K562 (cell line): ENCODE data around the gene C12orf43. TPM values are rescaled to one million over a fixed set of nuclear protein-coding genes. Genes with fewer than 3 reads are reported as not detected.

Source experiments
- ATAC-seq: fragments of 200-7000 bp; cut with Tn5 transposase; 3 replicates; pipeline ENCODE4 v1.9.1; 2020; ENCODE audit warnings: moderate library complexity
- BruUV-seq: library from RNA; stranded (reverse); fragments of 400-500 nt; replicated peaks from 2 replicates; lab custom pipeline; 2021; lab: Mats Ljungman, UMichigan
- CTCF ChIA-PET: fragments of 300-600 bp; formaldehyde crosslinking; extraction: SDS; loops from one replicate; lab custom pipeline; 2021; ENCODE audit warnings: low intra/inter-chr PET ratio; lab: Yijun Ruan, JAX
- POLR2A ChIA-PET: fragments of 300-600, 350-650 bp; sonication (Branson Sonifier 250); formaldehyde crosslinking; extraction: SDS; loops from one replicate; lab custom pipeline; 2021; ENCODE audit warnings: antibody characterized with exemption, inconsistent platforms; lab: Yijun Ruan, JAX
- DNase-seq, 4 experiments: peaks; one replicate each; pipeline versions ENCODE4 v3.0.0 to v3.0.0-alpha.2; 2011 to 2018; ENCODE audit warnings: low spot score in 3 of 4, mixed read lengths in 3 of 4; ENCODE audit errors: extremely low read depth in 1 of 4
- FAIRE-seq: peaks from 2 replicates; lab custom pipeline; 2011; peaks lifted over from hg19 to GRCh38; lab: Jason Lieb, UNC
- H2AFZ ChIP-seq: 2 replicates; pipeline ENCODE4 v1.6.0; 2011; ENCODE audit warnings: low read depth, low read length, control low read depth, inconsistent platforms
- H3K27ac ChIP-seq: fragments of 200-600 bp; 3 replicates; pipeline ENCODE4 v1.8.0; 2011; ENCODE audit warnings: low read depth, mild to moderate bottlenecking, control low read depth, inconsistent platforms, low read length, moderate library complexity, mixed read lengths; ENCODE audit errors: extremely low read depth
- H3K27me3 ChIP-seq, 2 experiments: fragments of 300-600 bp in 1 of 2; 2 replicates in 1 of 2; 3 replicates in 1 of 2; pipeline versions ENCODE4 v1.6.0 to v1.8.0; 2011; ENCODE audit warnings: inconsistent platforms in 2 of 2, low read length in 2 of 2, mild to moderate bottlenecking in 1 of 2, mixed read lengths in 1 of 2, moderate library complexity in 1 of 2; ENCODE audit not compliant: control insufficient read depth in 2 of 2, insufficient read depth in 2 of 2
- H3K36me3 ChIP-seq: fragments of 300-600 bp; 3 replicates; pipeline ENCODE4 v1.8.0; 2011; ENCODE audit warnings: mild to moderate bottlenecking, low read length, inconsistent platforms; ENCODE audit not compliant: control insufficient read depth, insufficient read depth
- H3K4me1 ChIP-seq, 2 experiments: fragments of 200-600 bp in 1 of 2; replicated peaks in 1 of 2; 2 replicates in 1 of 2; 3 replicates in 1 of 2; pipeline versions ENCODE4 v1.5.1 to v1.8.0; 2011; ENCODE audit warnings: inconsistent platforms in 2 of 2, low read length in 2 of 2, mild to moderate bottlenecking in 1 of 2, mixed read lengths in 1 of 2, moderate library complexity in 1 of 2; ENCODE audit not compliant: control insufficient read depth in 2 of 2, insufficient read depth in 2 of 2
- H3K4me2 ChIP-seq: 2 replicates; pipeline ENCODE4 v1.6.1; 2011; ENCODE audit warnings: low read length, control low read depth, inconsistent platforms, mixed read lengths; ENCODE audit not compliant: insufficient read depth
- H3K4me3 ChIP-seq: fragments of 200-600 bp; sonication (generic), shearing (Covaris generic); 2 replicates; pipeline ENCODE4 v1.5.1; 2016; ENCODE audit warnings: control low read depth, inconsistent platforms
- H3K79me2 ChIP-seq: fragments of 200-600 bp; 3 replicates; pipeline ENCODE4 v1.8.0; 2011; ENCODE audit warnings: low read length, inconsistent platforms; ENCODE audit not compliant: control insufficient read depth, insufficient read depth
- H3K9ac ChIP-seq, 2 experiments: 2 replicates each; pipeline versions ENCODE4 v1.6.0 to v1.6.1; 2011; ENCODE audit warnings: low read depth in 2 of 2, low read length in 2 of 2, control low read depth in 1 of 2, inconsistent platforms in 1 of 2, mild to moderate bottlenecking in 1 of 2, mixed read lengths in 1 of 2; ENCODE audit not compliant: insufficient read depth in 1 of 2
- H3K9me1 ChIP-seq: one replicate; pipeline ENCODE4 v1.6.0; 2011; ENCODE audit warnings: inconsistent platforms, mild to moderate bottlenecking, low read length, moderate library complexity; ENCODE audit not compliant: control insufficient read depth, insufficient read depth
- H3K9me3 ChIP-seq: replicated peaks from 2 replicates; pipeline ENCODE4 v1.5.1; 2011; ENCODE audit warnings: low read depth, low read length, inconsistent platforms; ENCODE audit not compliant: control insufficient read depth, insufficient read depth
- H4K20me1 ChIP-seq: replicated peaks from 2 replicates; pipeline ENCODE4 v1.6.1; 2011; ENCODE audit warnings: low read length, inconsistent platforms, mixed read lengths; ENCODE audit not compliant: control insufficient read depth, insufficient read depth
- CBFA2T2 ChIP-seq: fragments of 450-650 bp; conservative IDR thresholded peaks from 2 replicates; pipeline ENCODE4 v1.6.1; 2017; ENCODE audit warnings: mild to moderate bottlenecking
- CBFA2T3 ChIP-seq: fragments of 450-650 bp; IDR thresholded peaks from 2 replicates; pipeline ENCODE4 v1.6.1; 2017
- NCOA2 ChIP-seq, 2 experiments: fragments of 450-650 bp; IDR thresholded peaks; 2 replicates each; pipeline ENCODE4 v1.6.1; 2018; ENCODE audit warnings: mild to moderate bottlenecking in 2 of 2, moderate library complexity in 1 of 2; ENCODE audit not compliant: partially characterized antibody in 2 of 2
- TAL1 ChIP-seq: fragments of 450-650 bp; IDR thresholded peaks from 2 replicates; pipeline ENCODE4 v1.6.1; 2016; ENCODE audit warnings: mild to moderate bottlenecking
- TCF3 ChIP-seq: sonication (generic); formaldehyde crosslinking; IDR thresholded peaks from 2 replicates; pipeline ENCODE4 v1.4.0; 2020; ENCODE audit warnings: mild to moderate bottlenecking, missing genetic modification reagents
- TFE3 ChIP-seq: fragments of 450-650 bp; formaldehyde crosslinking; IDR thresholded peaks from 2 replicates; pipeline ENCODE4 v1.4.0; 2020; ENCODE audit warnings: mild to moderate bottlenecking, mixed read lengths
- XRCC5 ChIP-seq: fragments of 200-400 bp; formaldehyde crosslinking; IDR thresholded peaks from 2 replicates; pipeline ENCODE4 v1.6.1; 2017; ENCODE audit warnings: low read depth, mild to moderate bottlenecking, low read length
- ZNF165 ChIP-seq: fragments of 250-450 bp; sonication (Bioruptor Pico); IDR thresholded peaks from 2 replicates; pipeline ENCODE4 v1.4.0; 2020; ENCODE audit warnings: borderline replicate concordance
- ZNF76 ChIP-seq: fragments of 250-450 bp; sonication (Bioruptor Pico); IDR thresholded peaks from 2 replicates; pipeline ENCODE4 v1.4.0; 2020; ENCODE audit warnings: mild to moderate bottlenecking, moderate library complexity, borderline replicate concordance
- WGBS: fragments of 100-300 bp; shearing (Covaris generic); methylation state at CpG from one replicate; pipeline ENCODE4 v1.1.6; 2016; ENCODE audit warnings: low coverage, mixed read lengths; ENCODE audit not compliant: insufficient coverage; ENCODE audit errors: missing lambda C conversion rate; 5-methylcytosine and 5-hydroxymethylcytosine counted together
- in situ Hi-C: fragments of 300-500 bp; cut with MboI; formaldehyde crosslinking; loops from 4 replicates; pipeline ENCODE4 v1.15.0; 2018; ENCODE audit warnings: inconsistent platforms, mixed read lengths
- intact Hi-C: fragments of 100-400 bp; cut with micrococcal nuclease; formaldehyde crosslinking; loops from 2 replicates; pipeline ENCODE4 v1.14.2; 2022
- polyA plus RNA-seq, 8 experiments: library from polyadenylated mRNA; depleted of rRNA in 4 of 8; stranded (reverse) in 5 of 8; unstranded in 3 of 8; fragments of >200 nt; fragmentation: Nextera tagmentation in 2 of 8; fragmentation: Illumina TruSeq in 1 of 8; extraction: Ambion mirVana in 2 of 8; extraction: Trizol in 1 of 8; gene quantifications; 2 replicates each; pipeline versions ENCODE4 v1.2.1 to v1.2.3, GENCODE V29; 2011 to 2014; ENCODE audit warnings: inconsistent platforms in 1 of 8, missing spikeins in 1 of 8
- total RNA-seq, 7 experiments: library from RNA; depleted of rRNA in 6 of 7; stranded (reverse); fragments of >200 nt in 6 of 7; fragmentation: Illumina TruSeq in 2 of 7; extraction: Trizol in 2 of 7; gene quantifications; 2 replicates each; pipeline versions ENCODE4 v1.2.1 to v1.2.3, GENCODE V29; 2011 to 2021; ENCODE audit warnings: low replicate concordance in 1 of 7
- TF ChIP-seq, protein P1 (sequence below), 2 experiments: fragments of 450-650 bp; conservative IDR thresholded peaks; 2 replicates each; pipeline ENCODE4 v1.6.1; 2017; ENCODE audit warnings: mild to moderate bottlenecking in 2 of 2, moderate library complexity in 2 of 2

The C12orf43 gene
- total and polyA plus RNA-seq, 9 of the 15 experiments (the other 6 are each of a cell fraction or from before 2014, with no cell fraction given) = 4.3 to 22.2 (median 16.8) TPM

DNA sequence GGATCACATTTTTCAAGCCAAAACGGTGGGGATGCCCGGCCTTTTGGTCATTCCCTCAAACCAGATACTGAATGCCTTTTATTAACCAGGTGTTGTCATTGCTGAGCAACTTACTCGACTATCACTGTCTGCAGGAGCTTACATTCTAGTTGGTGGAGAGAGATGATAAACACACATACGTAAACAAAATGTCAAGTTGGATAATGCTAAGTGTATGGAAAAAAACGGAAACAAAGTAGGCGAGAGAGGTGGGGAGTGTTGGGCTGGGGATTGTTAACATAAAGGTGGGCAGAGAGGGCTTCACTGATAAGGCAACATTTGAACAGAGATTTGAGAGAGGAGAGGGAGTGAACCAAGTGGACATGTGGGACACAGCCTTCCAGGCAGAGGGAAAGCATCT lies 4.5 kb downstream of the C12orf43 start:
- POLR2A ChIA-PET = no interaction called here
- Histone ChIP-seq H3K27me3 (no peaks in the 10 kb centered on the region), H3K4me2 (no peak overlapping the region), H4K20me1 (no peaks in the 10 kb centered on the region), H3K9me1 (peaks cover 3% of the 10 kb centered on the region), H3K4me1 (peaks cover 0 to 5% of the 10 kb centered on the region in 2 experiments; a peak in 2 of 5 replicates), H3K9ac (no peak overlapping the region), H3K4me3 (no peak overlapping the region), H3K9me3 (no peaks in the 10 kb centered on the region; the same call in 1 of the 2 replicates), H2AFZ (no peak overlapping the region), H3K27ac (no peak overlapping the region), H3K36me3 (peaks cover 53% of the 10 kb centered on the region; the same call in 2 of the 3 replicates), H3K79me2 (peaks cover 16% of the 10 kb centered on the region)
- CTCF ChIA-PET = no interaction called here
- in situ Hi-C loops (no loop called here), intact Hi-C loops (loop anchor here (10.0 kb wide), 1 partner anchor 83 kb away; no protein-coding TSS in a partner anchor)
- ATAC-seq (no peak), DNase-seq (no peak), FAIRE-seq (no peak)
- WGBS = 47% methylated on average over 6 of the region's 6 CpGs
- BruUV-seq = no TSS peak
- no peak for TF ChIP-seq ZNF76 (CRISPR knock-in tag)
- TF ChIP-seq XRCC5 = no peak
- peak; percentile 60 for TF ChIP-seq TCF3 (CRISPR knock-in tag)
- no peak for TF ChIP-seq NCOA2 (IDR thresholded peaks at IDR 0.05; ENCODE audit: partially characterized antibody in 2 of 2)
- no peak for TF ChIP-seq ZNF165 (CRISPR knock-in tag)
- peak; percentile 41 for TF ChIP-seq CBFA2T2
- TF ChIP-seq, protein P1, sequence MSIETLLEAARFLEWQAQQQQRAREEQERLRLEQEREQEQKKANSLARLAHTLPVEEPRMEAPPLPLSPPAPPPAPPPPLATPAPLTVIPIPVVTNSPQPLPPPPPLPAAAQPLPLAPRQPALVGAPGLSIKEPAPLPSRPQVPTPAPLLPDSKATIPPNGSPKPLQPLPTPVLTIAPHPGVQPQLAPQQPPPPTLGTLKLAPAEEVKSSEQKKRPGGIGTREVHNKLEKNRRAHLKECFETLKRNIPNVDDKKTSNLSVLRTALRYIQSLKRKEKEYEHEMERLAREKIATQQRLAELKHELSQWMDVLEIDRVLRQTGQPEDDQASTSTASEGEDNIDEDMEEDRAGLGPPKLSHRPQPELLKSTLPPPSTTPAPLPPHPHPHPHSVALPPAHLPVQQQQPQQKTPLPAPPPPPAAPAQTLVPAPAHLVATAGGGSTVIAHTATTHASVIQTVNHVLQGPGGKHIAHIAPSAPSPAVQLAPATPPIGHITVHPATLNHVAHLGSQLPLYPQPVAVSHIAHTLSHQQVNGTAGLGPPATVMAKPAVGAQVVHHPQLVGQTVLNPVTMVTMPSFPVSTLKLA (conservative IDR thresholded peaks at IDR 0.05) = no peak
- peak; percentile 70 for TF ChIP-seq CBFA2T3
- peak; percentile 35; the same call in 1 of the 2 replicates for TF ChIP-seq TAL1
- no peak for TF ChIP-seq TFE3
